CD4-positive, alpha-beta T cell (primary cell): ENCODE results near the gene EXT2. TPM values are rescaled to one million over a fixed set of nuclear protein-coding genes. Genes with fewer than 3 reads are reported as not detected.

Experiments
- ATAC-seq: fragments of 200-7000 bp; cut with Tn5 transposase; one replicate; pipeline ENCODE4 v1.10.0; 2022; ENCODE audit warnings: mild to moderate bottlenecking; ENCODE audit not compliant: poor library complexity
- CTCF ChIA-PET: fragments of 350-600 bp; sonication (Branson Sonifier 250); formaldehyde crosslinking; loops from one replicate; lab custom pipeline; 2021; ENCODE audit warnings: antibody characterized with exemption, inconsistent platforms; lab: Charles Lee
- POLR2A ChIA-PET: fragments of 350-600 bp; sonication (Branson Sonifier 250); formaldehyde crosslinking; loops from one replicate; lab custom pipeline; 2021; ENCODE audit warnings: antibody characterized with exemption, inconsistent platforms; lab: Charles Lee
- DNase-seq, 14 experiments: peaks; one replicate each; pipeline ENCODE4 v3.0.0-alpha.2; 2013 to 2020; ENCODE audit warnings: mixed read lengths in 2 of 14
- H3K27ac ChIP-seq, 2 donors: one replicate each; pipeline versions ENCODE4 v1.5.1 to v1.7.0; 2013; ENCODE audit warnings: low read length in 2 of 2, low read depth in 1 of 2, mild to moderate bottlenecking in 1 of 2
- H3K27me3 ChIP-seq, 2 experiments: 1 replicate in 1 of 2; 2 replicates in 1 of 2; pipeline versions ENCODE4 v1.6.1 to v1.7.0; 2013; ENCODE audit warnings: low read length in 2 of 2, control low read depth in 1 of 2, mild to moderate bottlenecking in 1 of 2, moderate library complexity in 1 of 2; ENCODE audit not compliant: insufficient read depth in 2 of 2, control insufficient read depth in 1 of 2
- H3K36me3 ChIP-seq: one replicate; pipeline ENCODE4 v1.6.1; 2013; ENCODE audit warnings: low read length, control low read depth; ENCODE audit not compliant: insufficient read depth
- H3K4me1 ChIP-seq: one replicate; pipeline ENCODE4 v1.6.1; 2013; ENCODE audit warnings: low read length, control low read depth; ENCODE audit not compliant: insufficient read depth
- H3K4me3 ChIP-seq: one replicate; pipeline ENCODE4 v1.5.1; 2013; ENCODE audit warnings: mild to moderate bottlenecking, low read length, moderate library complexity
- H3K9me3 ChIP-seq, 2 experiments: 1 replicate in 1 of 2; 2 replicates in 1 of 2; pipeline versions ENCODE4 v1.6.1 to v1.7.0; 2013; ENCODE audit warnings: low read length in 2 of 2, mild to moderate bottlenecking in 2 of 2, control low read depth in 1 of 2, moderate library complexity in 1 of 2; ENCODE audit not compliant: control insufficient read depth in 1 of 2, insufficient read depth in 1 of 2
- H3K27ac Mint-ChIP-seq: one replicate; pipeline ENCODE4 v1.8.0; 2020; ENCODE audit warnings: mixed read lengths
- H3K27me3 Mint-ChIP-seq: one replicate; pipeline ENCODE4 v1.8.0; 2021; ENCODE audit warnings: mixed read lengths
- H3K36me3 Mint-ChIP-seq: one replicate; pipeline ENCODE4 v1.8.0; 2021; ENCODE audit warnings: low read depth, mixed read lengths
- H3K4me1 Mint-ChIP-seq: one replicate; pipeline ENCODE4 v1.8.0; 2021; ENCODE audit warnings: low read depth, mixed read lengths
- H3K4me3 Mint-ChIP-seq: one replicate; pipeline ENCODE4 v1.8.0; 2020; ENCODE audit warnings: mild to moderate bottlenecking, mixed read lengths
- H3K9me3 Mint-ChIP-seq: one replicate; pipeline ENCODE4 v1.8.0; 2020; ENCODE audit warnings: mixed read lengths
- intact Hi-C, 2 experiments: fragments of 100-400 bp; cut with DNase I in 1 of 2; cut with micrococcal nuclease in 1 of 2; formaldehyde crosslinking; loops; one replicate each; pipeline versions ENCODE4 v1.15.1 to v1.9.0; 2023 to 2025; cut with DNase I, micrococcal nuclease
- total RNA-seq, 174 experiments: library from RNA in 2 of 174; stranded (reverse) in 2 of 174; gene quantifications; one replicate each; pipeline ENCODE4 v1.2.3 and lab custom pipeline; 2021 to 2026
- TF ChIP-seq, protein P1 (sequence below): fragments of 200-600 bp; IDR thresholded peaks from one replicate; pipeline ENCODE4 v1.8.0; 2022; ENCODE audit warnings: antibody characterized with exemption, mild to moderate bottlenecking

The EXT2 gene
- total RNA-seq, 2 experiments from 2014 or later = 17.1 to 17.5 TPM

DNA sequence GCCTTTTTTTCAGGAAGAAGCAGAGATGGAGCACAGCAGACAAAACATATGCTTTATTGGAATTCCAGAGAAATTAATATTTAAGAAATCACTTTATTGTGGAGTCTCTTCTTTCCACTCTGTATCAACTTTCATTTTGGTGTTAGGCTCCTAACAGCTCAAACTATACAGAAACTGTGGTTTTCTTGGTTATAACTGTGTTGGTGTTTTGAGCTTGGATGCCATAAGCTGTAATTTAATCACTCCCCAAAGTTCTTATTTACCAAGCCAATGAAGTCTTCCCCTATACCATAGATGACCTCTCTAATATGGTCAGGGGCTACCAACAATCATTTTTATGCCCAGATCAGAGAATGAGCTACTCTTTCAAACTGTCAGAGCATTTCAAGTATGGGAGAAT, 90.0 kb downstream of the EXT2 start:
- no peaks in the 10 kb centered on the region for H3K27me3 Mint-ChIP-seq
- H3K27ac Mint-ChIP-seq = no peak overlapping the region
- peaks cover 4% of the 10 kb centered on the region for H3K4me1 Mint-ChIP-seq
- intact Hi-C loops = no loop called here
- ATAC-seq (no peak), DNase-seq (no peak)
- no peak overlapping the region for H3K4me3 Mint-ChIP-seq
- peaks cover 79% of the 10 kb centered on the region for H3K36me3 Mint-ChIP-seq
- Histone ChIP-seq H3K4me1 (no peaks in the 10 kb centered on the region), H3K36me3 (peaks cover 4% of the 10 kb centered on the region), H3K4me3 (no peak overlapping the region), H3K27me3 (no peaks in the 10 kb centered on the region), H3K9me3 (peaks cover 0 to 14% of the 10 kb centered on the region in 2 experiments), H3K27ac (no peak overlapping the region)
- ChIA-PET POLR2A (no interaction called here), CTCF (interaction anchor here (0.5 kb wide), 1 partner anchor 1334 kb away, joined by 4 read pairs; no protein-coding TSS in a partner anchor)
- H3K9me3 Mint-ChIP-seq = peaks cover 8% of the 10 kb centered on the region
- TF ChIP-seq, protein P1, sequence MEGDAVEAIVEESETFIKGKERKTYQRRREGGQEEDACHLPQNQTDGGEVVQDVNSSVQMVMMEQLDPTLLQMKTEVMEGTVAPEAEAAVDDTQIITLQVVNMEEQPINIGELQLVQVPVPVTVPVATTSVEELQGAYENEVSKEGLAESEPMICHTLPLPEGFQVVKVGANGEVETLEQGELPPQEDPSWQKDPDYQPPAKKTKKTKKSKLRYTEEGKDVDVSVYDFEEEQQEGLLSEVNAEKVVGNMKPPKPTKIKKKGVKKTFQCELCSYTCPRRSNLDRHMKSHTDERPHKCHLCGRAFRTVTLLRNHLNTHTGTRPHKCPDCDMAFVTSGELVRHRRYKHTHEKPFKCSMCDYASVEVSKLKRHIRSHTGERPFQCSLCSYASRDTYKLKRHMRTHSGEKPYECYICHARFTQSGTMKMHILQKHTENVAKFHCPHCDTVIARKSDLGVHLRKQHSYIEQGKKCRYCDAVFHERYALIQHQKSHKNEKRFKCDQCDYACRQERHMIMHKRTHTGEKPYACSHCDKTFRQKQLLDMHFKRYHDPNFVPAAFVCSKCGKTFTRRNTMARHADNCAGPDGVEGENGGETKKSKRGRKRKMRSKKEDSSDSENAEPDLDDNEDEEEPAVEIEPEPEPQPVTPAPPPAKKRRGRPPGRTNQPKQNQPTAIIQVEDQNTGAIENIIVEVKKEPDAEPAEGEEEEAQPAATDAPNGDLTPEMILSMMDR = no peak

DNA sequence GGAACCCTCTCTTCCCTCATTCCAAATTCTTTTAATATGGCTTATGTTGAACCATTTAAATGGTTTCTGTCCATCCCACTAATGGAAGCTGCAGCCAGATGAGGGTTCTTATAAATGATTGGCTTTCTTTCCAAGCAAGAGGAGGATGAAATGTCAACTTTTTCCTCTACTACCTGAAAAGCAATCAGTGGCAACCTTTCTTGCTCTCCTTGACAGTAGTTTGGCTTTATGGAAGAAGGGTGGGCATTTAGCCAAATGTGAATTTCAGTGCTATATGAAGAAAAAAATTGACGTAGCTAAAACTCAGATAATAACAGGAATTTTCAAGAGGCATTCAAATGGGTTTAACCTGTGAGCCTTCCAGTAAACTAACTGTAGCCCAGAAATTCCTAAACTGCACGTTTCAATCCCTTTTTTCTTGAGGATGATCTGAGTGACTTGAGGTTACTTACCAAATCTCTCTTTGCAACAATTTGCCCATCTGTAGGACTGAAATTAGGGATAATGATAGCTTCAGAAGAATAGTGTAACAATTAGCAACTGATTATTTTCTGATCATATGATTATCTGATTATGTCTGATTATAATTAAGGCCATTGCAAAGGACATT, 90.9 kb downstream of the EXT2 start:
- Histone ChIP-seq H3K4me1 (no peaks in the 10 kb centered on the region), H3K27me3 (no peaks in the 10 kb centered on the region), H3K36me3 (peaks cover 4% of the 10 kb centered on the region), H3K9me3 (peaks cover 0 to 14% of the 10 kb centered on the region in 2 experiments), H3K4me3 (no peak overlapping the region), H3K27ac (no peak overlapping the region)
- ChIA-PET POLR2A (no interaction called here), CTCF (no interaction called here)
- Mint-ChIP-seq H3K27me3 (no peaks in the 10 kb centered on the region), H3K27ac (no peak overlapping the region), H3K36me3 (peaks cover 82% of the 10 kb centered on the region), H3K9me3 (peaks cover 8% of the 10 kb centered on the region), H3K4me1 (peaks cover 9% of the 10 kb centered on the region), H3K4me3 (no peak overlapping the region)
- TF ChIP-seq, protein P1 = no peak
- intact Hi-C loops = no loop called here
- ATAC-seq (no peak), DNase-seq (no peak)

DNA sequence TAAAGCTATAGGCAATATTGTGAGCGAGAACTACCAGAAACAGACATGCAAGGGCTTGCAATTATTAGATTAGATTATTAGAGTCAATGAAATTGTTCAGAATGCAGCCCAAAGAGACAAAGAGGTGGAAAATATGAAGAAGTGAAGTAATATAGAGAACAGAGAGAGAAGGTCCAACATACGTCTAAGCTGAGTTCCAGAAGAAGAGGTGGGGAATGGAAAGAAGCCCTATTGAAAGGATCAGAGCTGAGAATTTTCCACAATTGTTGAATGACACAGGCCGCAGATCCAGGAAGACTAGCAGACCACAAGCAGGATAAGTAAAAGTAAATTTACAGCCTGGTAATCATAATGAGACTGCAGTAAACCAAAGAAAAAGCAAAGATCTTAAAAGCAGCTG, 93.2 kb downstream of the EXT2 start:
- no peak overlapping the region for H3K27ac Mint-ChIP-seq
- H3K36me3 Mint-ChIP-seq = peaks cover 85% of the 10 kb centered on the region
- CTCF ChIA-PET = no interaction called here
- ATAC-seq = no peak
- no peak for DNase-seq
- peaks cover 5% of the 10 kb centered on the region for H3K4me1 Mint-ChIP-seq
- Histone ChIP-seq H3K36me3 (peaks cover 4% of the 10 kb centered on the region), H3K9me3 (peaks cover 0 to 14% of the 10 kb centered on the region in 2 experiments), H3K27me3 (no peaks in the 10 kb centered on the region), H3K27ac (no peak overlapping the region), H3K4me3 (no peak overlapping the region), H3K4me1 (no peaks in the 10 kb centered on the region)
- TF ChIP-seq, protein P1 = no peak
- H3K4me3 Mint-ChIP-seq = no peak overlapping the region
- H3K27me3 Mint-ChIP-seq = no peaks in the 10 kb centered on the region
- intact Hi-C loops = no loop called here
- POLR2A ChIA-PET = no interaction called here
- H3K9me3 Mint-ChIP-seq = peaks cover 8% of the 10 kb centered on the region
